ENCODE results near the gene MYO7A.

DNA sequence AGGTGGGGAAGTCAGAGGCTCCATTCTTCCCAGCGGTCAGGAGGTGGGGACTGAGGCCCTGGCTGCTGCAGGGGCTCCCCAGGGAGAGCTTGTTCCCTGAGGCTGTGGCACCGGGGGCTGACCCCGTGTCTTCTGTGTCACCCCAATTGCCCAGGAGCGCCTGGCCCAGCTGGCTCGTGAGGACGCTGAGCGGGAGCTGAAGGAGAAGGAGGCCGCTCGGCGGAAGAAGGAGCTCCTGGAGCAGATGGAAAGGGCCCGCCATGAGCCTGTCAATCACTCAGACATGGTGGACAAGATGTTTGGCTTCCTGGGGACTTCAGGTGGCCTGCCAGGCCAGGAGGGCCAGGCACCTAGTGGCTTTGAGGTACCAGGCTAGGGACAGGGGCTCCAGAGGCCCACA lies 53.2 kb downstream of the MYO7A start:
- TF ChIP-seq EP300 (IDR thresholded peaks at IDR 0.05; ENCODE audit: borderline replicate concordance in 1 of 2, low read depth in 2 of 2, low read length in 2 of 2) (no peak), POLR2A (IDR thresholded peaks at IDR 0.05; ENCODE audit: control extremely low read depth in 1 of 2, low read depth in 2 of 2, low read length in 2 of 2) (no peak), CTCF (IDR thresholded peaks at IDR 0.05; ENCODE audit: control extremely low read depth in 1 of 3, insufficient read depth in 1 of 3, low read depth in 1 of 3, low read length in 3 of 3) (no peak), ATF3 (IDR thresholded peaks at IDR 0.05; ENCODE audit: insufficient read depth, low read depth, low read length) (no peak), GTF2F1 (IDR thresholded peaks at IDR 0.05; ENCODE audit: borderline replicate concordance, low read depth, low read length) (no peak), SIN3A (conservative IDR thresholded peaks at IDR 0.05 in 1 of 2, IDR thresholded peaks at IDR 0.05 in 1 of 2; ENCODE audit: low read depth in 1 of 2, low read length in 2 of 2) (no peak), RFX5 (IDR thresholded peaks at IDR 0.05; ENCODE audit: borderline replicate concordance, low read depth, low read length) (no peak), TBP (IDR thresholded peaks at IDR 0.05; ENCODE audit: low read depth, low read length) (no peak), TCF12 (IDR thresholded peaks at IDR 0.05; ENCODE audit: low read depth, low read length) (no peak)
- TF ChIP-seq, protein P1, sequence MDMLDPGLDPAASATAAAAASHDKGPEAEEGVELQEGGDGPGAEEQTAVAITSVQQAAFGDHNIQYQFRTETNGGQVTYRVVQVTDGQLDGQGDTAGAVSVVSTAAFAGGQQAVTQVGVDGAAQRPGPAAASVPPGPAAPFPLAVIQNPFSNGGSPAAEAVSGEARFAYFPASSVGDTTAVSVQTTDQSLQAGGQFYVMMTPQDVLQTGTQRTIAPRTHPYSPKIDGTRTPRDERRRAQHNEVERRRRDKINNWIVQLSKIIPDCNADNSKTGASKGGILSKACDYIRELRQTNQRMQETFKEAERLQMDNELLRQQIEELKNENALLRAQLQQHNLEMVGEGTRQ (IDR thresholded peaks at IDR 0.05; ENCODE audit: low read length): no peak
